NCI-H2171 treated with DMSO at 0.1 percent for 48 hours (cell line): Measurements from ENCODE around the gene ANKFN1.
A peak's percentile ranks its signal among the peaks of the same experiment; 100 is the strongest.

Source experiments
- DNase-seq: peaks from one replicate; lab custom pipeline; 2025; lab: John Stamatoyannopoulos, UW

The ANKFN1 gene

DNA sequence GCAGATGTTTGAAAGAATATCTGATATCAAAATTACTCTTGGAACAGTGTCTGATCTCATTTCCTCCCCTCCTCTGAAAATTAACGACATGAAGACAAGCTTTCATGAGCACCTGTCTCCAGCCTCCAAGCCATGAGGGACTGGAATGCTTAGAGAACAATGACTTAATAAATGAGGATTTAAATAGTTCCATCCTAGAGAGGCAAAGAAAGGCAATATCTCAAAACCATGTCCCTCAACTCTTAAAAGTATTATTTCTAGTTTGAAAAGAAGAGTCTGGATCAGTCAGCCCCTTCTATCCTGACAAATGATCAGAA is 137.5 kb downstream of the ANKFN1 start:
- peak; percentile 13 for DNase-seq

DNA sequence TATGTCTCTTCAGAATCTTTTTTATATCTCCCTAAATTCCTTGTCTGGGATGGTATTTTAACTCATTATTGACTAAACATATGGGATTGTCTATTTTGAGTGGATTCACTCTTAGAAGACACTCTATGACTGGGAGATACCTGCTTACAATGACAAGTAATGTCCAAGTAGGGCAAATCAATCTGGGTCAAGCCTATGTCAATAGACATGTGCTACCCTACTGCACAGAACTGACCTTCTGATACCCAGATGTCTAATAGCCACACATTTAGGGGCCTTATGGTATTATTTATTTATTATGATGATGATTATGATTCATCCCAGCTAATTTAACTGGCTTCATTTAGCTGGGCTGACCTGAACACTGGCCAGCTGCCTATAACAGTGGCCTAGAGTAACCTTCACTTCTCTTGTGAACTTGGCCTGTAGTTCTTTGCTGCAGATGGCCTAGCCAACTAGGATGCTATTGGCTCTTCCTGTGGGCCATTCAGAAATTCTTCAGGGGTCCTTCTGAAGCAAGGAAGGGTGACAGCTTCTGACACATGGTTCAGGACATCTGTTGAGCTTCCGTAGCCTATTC is 138.0 kb downstream of the ANKFN1 start:
- DNase-seq, result no peak

GRCh38 chr17:56292010-56292409 is 138.7 kb downstream of the ANKFN1 start:
- no peak for DNase-seq

- no peak for DNase-seq
Measured at GRCh38 chr17:56292578-56292977, 139.3 kb downstream of the ANKFN1 start.

DNA sequence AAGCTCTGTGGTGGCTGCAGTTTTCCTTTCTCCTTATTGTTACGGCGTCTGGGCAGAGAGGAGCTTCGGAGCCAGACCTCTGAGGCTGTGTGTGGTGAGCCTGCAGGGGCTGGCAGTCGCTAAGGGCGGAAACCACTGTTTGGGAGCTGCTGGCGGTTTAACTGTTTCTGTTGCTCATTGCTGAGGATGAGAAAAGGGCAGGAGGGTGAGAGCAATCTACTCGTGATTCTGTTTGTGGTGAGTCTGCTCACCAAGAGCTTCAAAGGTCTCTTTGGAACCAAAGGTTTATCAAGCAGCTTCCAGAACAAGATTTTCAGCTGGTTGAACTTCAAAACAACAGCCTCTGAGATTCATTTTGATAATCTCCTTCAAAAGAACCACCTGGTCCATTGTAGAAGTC is 143.9 kb downstream of the ANKFN1 start:
- DNase-seq, result no peak

DNA sequence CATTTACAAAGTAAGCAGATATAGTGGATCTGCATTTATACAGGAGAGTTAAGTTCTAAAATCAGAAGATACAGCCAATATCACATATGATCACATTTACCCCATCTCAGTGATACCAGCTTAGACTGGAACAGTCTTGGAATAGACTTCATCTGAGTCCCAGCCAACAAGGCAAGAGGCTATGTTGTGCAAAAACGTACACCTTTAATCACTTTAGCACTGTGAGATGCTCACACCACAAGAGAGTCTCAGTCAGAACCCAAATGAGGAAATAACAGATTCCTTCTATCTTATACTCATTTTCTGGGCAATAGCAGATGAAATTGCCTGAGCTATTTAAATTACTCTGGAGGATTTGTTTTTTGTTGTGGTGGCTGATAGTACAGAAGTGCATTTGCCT is 145.6 kb downstream of the ANKFN1 start:
- no peak for DNase-seq

DNA sequence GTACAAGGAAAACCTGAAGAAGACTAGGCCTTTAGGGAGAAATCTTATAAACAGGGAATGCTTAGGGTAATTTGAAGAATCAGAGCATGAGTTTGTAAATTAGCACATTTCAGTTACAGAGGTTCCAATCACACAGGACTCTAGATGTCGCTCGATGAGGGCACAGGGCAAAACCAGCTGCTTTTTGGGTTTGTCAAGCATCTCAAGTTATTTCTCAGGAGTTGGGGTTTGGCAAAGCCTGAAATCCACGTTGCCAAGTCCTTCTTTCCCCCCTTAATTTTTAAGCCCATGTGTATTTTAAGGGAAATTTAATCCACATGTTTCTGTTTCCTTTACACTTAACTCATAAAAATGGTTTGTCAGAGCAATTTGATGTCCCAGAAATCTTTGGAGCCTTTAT is 146.9 kb downstream of the ANKFN1 start:
- no peak for DNase-seq

DNA sequence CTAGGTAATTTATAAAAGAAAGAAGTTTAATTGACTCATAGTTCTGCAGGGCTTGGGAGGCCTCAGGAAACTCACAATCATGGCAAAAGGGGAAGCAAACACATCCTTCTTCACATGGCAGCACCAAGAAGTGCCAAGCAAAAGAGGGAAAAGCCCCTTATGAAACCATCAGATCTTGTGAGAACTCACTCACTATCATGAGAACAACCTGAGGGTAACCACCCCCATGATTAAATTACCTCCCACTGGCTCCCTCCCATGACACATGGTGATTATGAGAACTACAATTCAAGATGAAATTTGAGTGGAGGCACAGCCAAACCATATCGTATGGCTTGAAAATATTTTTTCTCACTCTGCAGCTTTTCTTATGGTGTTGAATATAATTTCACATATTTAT is 151.7 kb downstream of the ANKFN1 start:
- peak; percentile 25 for DNase-seq

GRCh38 chr17:56309897-56310296 is 156.6 kb downstream of the ANKFN1 start:
- DNase-seq, result no peak

GRCh38 chr17:56310782-56311181 is 157.5 kb downstream of the ANKFN1 start:
- DNase-seq, result no peak

GRCh38 chr17:56313201-56313600 is 159.9 kb downstream of the ANKFN1 start:
- DNase-seq, result peak; percentile 72

DNA sequence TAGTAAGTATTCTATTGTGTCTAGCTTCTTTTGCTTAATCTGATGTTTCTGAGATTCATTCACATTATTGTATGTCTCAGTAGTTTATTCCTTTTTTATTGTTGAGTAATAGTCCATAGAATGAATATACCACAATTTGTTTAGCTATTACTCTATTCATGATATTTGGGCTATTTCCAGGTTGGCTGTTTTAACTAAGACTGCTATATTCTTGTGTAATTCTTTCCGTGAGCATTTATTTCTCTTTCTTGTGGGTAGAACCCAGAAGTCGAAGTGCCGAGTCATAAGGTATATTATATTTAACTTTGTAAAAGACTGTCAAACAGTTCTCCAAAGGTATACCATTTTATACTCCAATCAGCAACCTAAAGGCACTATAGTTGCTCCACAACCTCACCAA is 160.8 kb downstream of the ANKFN1 start:
- DNase-seq, result no peak

GRCh38 chr17:56314984-56315602 is 161.8 kb downstream of the ANKFN1 start:
- peak; percentile 30 for DNase-seq

DNA sequence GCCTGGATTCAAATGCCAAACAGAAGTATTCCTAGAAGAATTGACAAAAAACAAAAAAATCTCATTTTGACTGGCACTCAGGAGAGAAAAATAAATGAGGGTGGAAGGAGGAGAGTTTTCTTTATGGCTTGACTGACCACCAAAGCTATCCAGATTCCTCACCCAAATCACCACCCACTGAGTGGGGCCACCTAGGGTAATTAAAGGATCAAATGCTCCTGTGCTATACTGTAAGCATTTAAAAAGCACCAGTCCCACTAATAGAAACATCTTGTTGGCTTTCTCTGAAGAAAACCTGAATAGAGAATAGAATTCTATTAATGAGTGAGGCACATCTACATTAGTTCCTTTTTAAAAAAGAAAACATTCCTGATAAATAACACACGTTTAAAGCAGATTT is 163.3 kb downstream of the ANKFN1 start:
- DNase-seq, result no peak

- DNase-seq, result no peak
Measured at GRCh38 chr17:56317351-56318208, 164.3 kb downstream of the ANKFN1 start.

- peak; percentile 78 for DNase-seq
Measured at GRCh38 chr17:56319531-56319930, 166.3 kb downstream of the ANKFN1 start.

DNA sequence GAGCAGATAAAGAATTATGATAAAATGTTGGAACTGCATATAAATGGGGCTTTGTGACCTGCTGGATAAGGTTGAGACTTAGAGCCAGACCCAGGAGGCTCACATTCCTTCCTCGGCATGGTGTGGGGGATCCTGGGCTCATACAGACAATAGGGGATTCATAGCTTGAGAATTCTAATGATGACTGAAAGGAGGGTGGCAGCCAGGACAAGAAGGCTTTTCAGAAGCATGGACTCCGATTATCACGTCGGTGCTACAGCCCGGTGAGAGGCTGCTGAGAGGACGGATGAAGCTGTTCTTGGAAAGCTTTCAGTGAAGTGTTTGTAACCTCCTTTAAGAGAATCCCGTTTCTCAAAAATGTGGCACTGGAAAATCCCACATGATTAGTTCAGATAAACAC is 167.2 kb downstream of the ANKFN1 start:
- DNase-seq, result no peak

DNA sequence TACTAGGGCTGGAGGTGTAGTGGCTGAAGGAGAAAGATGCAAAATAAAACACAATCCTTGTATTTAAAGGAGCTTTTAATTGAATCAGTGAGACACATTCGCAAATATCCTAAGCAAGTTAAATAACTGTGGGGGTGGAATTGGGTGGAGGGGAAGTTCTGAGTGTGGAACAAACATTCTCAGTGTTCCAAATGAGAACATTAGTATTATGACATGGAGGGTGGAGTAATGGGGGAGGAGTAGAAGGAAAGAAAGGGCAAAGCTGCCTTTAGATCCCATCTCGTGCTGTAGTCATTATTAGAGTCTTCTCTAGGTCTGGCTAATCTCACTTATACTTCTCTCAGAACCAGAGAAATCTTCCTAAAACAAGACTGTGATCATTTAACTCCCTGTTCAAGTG is 169.7 kb downstream of the ANKFN1 start:
- DNase-seq, result no peak

GRCh38 chr17:56324676-56325075 is 171.4 kb downstream of the ANKFN1 start:
- no peak for DNase-seq

DNA sequence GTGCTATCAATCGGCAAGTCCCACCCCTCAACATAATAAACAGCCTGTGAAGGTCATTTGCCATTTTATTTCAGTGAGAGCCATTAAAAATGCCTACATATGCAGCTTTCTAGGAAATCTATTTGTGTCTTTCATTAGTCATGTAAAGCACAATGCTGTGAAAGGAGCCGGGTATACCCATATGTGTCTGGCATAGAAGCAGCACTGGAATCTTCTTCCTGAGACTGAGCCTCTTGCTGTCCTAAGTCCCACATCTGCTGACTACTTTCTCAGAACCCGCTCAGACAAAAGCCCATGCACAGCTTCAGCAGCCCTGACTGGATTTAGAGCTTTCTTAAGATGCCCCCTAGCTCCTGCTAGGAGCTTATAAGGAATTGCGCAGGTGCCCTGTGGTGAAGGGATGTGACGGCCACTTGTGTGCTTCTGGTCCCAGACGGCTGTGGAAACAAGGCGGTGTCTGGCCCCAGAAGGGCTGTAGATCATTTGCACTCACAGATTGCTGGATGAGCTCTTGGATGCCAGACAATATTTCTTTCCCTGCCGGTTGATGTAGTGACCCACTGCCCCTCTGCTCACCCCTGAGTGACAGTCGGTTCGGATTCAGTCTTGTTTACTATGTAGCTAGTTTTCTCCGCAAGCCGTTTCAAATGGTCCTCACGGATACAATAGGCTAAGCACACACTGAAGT is 172.2 kb downstream of the ANKFN1 start:
- DNase-seq, result no peak

GRCh38 chr17:56326001-56326359 is 172.7 kb downstream of the ANKFN1 start:
- DNase-seq, result no peak

DNA sequence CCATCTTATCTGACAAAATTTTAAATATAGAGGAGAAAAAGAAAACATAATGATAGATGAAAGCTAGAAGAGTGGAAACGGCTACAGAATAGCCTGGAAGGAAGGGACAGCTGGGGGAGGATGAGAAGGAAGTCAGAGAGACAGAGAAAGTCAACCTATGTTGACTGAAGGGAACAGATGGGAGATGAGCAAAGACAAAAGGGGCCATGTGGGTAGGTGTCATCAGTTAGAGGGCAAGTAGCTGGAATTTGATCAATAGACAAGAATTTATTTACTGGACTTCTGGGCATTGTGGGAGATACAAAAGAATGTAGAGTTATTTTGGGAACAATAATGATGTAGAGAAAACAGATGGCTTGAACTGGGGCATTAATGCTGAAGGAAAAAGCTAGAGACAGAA is 194.4 kb downstream of the ANKFN1 start:
- DNase-seq, result peak; percentile 72

DNA sequence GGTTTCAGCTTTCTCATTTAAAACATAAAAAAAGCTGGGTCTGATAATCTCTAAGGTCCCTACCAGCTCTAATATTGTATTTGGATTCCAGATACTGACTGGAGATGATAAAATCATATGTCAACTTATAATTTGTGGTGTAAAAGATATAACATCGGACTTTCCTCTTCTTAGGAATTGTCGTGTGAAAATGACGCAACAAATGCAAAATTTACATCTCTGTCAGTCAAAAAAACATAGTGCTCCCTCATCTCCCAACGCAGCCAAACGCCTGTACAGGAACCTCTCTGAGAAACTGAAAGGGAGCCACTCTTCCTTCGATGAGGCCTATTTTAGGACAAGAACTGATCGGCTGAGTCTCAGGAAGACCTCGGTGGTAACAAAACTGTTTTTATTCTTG is 197.3 kb downstream of the ANKFN1 start:
- DNase-seq, result no peak
